ENCODE results near the gene MICAL3.

DNA sequence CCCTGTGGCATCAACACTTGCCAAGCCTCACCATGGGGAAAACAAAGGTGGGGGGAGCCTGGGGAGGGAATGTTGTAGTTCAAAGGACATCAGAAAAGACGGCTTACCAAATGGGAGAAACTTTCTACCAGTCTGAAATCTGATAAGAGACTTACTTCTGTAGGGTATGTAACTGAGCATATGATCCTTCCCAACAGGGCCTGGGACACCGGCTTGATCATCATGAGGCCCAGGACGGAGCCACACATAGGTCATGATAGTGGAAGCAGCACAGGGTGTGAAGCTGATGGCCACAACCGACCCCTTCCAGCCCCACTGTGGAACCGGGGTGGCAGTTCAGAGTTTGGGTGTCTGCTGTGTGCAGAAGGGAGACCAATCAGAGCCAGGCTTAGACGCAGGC, 51.1 kb downstream of the MICAL3 start:
- TF ChIP-seq, protein P1, sequence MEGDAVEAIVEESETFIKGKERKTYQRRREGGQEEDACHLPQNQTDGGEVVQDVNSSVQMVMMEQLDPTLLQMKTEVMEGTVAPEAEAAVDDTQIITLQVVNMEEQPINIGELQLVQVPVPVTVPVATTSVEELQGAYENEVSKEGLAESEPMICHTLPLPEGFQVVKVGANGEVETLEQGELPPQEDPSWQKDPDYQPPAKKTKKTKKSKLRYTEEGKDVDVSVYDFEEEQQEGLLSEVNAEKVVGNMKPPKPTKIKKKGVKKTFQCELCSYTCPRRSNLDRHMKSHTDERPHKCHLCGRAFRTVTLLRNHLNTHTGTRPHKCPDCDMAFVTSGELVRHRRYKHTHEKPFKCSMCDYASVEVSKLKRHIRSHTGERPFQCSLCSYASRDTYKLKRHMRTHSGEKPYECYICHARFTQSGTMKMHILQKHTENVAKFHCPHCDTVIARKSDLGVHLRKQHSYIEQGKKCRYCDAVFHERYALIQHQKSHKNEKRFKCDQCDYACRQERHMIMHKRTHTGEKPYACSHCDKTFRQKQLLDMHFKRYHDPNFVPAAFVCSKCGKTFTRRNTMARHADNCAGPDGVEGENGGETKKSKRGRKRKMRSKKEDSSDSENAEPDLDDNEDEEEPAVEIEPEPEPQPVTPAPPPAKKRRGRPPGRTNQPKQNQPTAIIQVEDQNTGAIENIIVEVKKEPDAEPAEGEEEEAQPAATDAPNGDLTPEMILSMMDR (IDR thresholded peaks at IDR 0.05): no peak
- TF ChIP-seq POLR2A (IDR thresholded peaks at IDR 0.05): no peak

Data from testis (tissue), 2 donors.